ENCODE results near the gene SECISBP2L. TPM values are rescaled to one million over a fixed set of nuclear protein-coding genes. Genes with fewer than 3 reads are reported as not detected.
"Not testable (repeated sequence)": the region's sequence is repeated elsewhere in the genome, so short reads cannot be mapped to it uniquely, and the experiment has no call there.

The SECISBP2L gene
- polyA plus RNA-seq, 1 donor, result 29.6 TPM

DNA sequence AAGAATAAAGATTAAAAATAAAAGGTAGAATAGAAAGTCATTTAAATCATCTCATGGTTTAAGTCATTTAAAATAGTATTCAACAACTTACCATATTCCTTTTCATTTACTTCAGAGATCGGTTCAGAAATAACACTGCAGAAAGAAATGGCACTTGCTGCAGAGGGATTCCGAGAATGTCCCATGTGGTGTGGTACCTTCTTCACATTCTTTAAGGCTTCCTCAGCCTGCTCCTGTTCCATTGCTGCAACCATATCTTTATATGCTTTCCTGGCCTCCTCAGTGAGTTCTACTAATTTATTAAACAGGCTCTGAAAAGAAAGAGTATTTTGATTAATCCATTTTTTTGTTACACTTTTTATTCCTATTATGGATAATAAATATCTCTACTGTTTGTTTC is 50.0 kb downstream of the SECISBP2L start:
- no peak for DNase-seq

GRCh38 chr15:48993380-48993779 is 52.9 kb downstream of the SECISBP2L start:
- no peak for DNase-seq

- no peak for DNase-seq
Measured at GRCh38 chr15:48992545-48992944, 53.7 kb downstream of the SECISBP2L start.

DNA sequence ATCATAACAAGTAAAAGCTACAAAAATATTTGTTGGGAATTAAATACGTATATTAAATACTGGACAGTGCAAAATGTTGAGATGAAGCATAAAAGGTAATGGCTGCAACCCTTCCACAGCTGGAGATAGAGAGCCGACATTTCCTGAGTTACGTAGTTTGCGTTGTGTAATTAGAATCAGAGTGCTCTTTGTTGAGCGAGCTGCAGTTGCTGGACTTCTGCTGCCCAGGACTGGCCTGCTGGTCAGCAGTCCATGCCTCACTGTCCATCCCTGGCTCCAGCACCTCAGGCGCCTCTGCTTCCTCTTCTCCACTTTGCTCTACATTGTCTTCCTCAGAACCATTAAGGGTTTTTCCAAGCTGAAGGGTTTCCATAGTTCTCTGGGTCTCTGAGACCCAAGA is 54.1 kb downstream of the SECISBP2L start:
- no peak for DNase-seq

GRCh38 chr15:48989170-48989569 is 57.1 kb downstream of the SECISBP2L start:
- no peak for DNase-seq

DNA sequence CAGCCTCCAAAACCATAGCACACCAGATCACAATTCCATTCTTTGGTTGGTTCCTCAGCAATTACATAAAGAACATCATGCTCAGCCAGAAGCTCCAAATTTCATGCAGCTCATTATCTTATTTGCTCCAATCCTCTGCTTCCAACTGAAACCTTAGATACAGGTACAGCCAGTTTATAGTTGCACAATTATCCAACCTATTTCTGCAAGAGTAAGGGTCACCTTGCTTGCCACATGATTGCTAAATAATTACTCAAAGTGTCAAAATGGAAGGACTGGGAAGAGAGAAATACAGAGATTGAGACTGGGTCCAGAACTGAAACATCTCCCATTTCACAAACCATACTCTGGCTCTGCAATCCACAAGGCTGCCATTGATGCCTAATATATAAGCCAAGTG is 59.1 kb downstream of the SECISBP2L start:
- DNase-seq, result no peak

- DNase-seq, result no peak
Measured at GRCh38 chr15:48986240-48986639, 60.0 kb downstream of the SECISBP2L start.

DNA sequence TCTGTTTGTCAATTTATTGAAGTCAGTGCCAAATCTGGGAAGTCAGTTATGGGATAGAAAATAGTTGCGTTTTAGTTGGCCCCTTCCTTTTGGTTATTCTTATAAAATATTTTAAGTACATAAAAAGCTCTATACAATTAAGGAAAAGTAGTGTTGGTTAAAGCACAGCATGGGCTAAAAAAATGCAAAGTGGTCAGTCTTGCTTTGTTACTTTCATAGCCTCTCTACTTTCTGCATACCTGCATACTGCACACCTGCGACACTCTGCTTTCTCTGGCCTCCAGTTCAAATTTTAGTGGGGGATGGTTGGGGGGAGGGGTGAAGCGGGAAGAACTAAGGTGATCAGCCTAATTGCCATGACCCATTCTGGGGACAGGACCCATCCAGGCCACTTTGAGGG is 60.7 kb downstream of the SECISBP2L start:
- DNase-seq, result no peak

DNA sequence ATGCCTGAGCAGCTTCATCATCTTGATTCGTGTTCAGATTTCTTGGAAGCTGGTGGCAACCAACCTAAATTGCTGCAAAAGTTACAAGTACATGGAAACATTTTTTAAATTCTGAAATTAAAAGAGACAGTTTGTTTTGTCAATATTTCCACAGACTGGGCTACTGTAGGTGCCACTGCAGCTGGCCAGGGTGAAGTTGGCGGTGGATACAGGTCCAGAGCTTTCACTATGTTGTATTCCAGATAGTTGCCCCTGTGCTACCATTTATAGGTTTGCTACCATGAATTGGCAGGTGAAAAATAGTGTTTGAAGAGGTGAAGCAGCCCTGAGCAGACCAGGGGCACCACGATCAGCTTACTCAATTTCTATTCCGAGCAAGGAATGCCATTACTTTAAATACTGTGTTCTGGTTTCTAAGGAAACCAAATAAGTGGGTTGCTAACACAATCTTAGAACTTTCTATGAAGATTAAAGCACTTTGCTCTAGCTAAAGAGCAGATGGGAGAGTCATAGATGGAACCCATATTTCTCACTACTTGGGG is 61.4 kb downstream of the SECISBP2L start:
- DNase-seq, result no peak

GRCh38 chr15:48984021-48984710 is 62.1 kb downstream of the SECISBP2L start:
- no peak for DNase-seq

DNA sequence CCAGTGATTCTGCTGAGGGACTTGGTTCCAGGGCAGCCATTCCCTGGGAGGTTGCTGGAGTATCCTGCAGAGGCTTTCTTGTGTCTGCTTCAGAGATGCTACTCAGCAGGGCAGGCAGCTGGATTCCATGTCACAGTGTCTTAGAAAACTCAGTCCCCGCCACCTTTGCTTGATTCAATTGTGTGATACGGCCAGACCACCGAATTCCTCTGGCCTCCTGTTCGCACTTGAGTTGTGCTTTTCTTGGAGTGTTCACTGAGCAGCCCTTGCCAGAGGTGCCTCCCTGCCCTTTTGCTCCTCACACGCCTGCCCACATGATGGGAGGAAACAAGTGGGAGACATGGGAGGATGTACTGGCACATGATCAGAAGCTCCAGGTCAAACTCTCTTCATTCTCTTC is 62.9 kb downstream of the SECISBP2L start:
- DNase-seq, result no peak

DNA sequence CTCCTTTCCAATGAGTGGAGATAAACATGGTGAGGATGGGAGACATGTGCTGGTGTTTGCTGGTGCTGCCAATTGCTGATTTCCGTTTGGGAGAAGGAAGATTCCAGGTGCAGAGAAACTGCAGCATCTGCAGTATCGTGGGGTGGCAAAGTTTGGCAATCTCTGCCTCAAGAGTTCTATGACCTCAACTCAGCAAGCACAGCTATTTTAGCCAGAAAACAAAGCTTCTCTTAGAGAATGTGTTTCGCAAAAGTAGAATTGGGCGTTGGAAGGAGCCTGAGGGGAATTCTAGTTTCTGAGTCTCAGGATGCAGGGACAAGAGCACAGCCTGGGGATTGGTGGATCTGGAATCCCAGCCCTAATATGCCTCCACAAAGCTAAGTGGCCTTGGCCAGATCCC is 64.3 kb downstream of the SECISBP2L start:
- DNase-seq, result no peak

DNA sequence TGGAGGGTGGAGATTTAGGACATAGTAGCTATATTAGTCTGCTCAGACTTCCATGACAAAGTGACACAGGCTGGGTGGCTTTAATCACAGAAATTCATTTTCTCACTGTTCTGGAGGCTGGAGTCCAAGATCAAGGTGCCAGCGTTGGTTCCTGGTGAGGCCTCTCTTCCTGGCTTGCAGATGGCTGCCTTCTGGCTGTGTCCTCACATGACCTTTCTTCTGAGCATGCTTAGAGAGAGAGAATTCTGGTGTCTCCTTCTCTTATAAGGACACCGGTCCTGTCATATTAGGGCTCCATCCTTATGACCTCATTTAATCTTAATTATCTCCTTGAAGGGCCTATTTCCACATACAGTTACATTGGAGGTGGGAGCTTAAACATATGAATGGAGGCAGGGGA is 67.6 kb downstream of the SECISBP2L start:
- DNase-seq, result no peak

- no peak for DNase-seq
Measured at GRCh38 chr15:48976444-48977088, 69.7 kb downstream of the SECISBP2L start.

GRCh38 chr15:48975472-48976419 is 70.5 kb downstream of the SECISBP2L start:
- DNase-seq, result peak; percentile 89

DNA sequence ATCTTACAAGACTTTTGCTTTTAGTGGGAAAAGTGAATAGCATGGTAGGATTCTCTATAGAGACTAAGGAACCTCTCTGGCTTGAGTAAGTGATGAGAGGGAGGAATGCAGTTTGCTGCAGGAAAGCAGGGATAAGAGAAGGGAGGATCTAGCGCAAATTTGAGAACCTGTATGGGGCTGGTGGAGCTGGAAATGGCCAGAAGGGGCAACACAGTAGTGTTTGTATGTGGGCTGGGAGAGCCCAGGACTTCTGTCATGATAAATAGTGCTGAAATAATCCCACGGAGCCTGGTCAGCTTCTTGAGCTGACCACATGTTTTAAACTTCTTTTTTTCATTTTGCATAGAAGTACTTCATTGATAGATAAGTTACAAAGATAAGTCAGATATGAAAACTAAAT is 71.4 kb downstream of the SECISBP2L start:
- no peak for DNase-seq

GRCh38 chr15:48972750-48973503 is 73.3 kb downstream of the SECISBP2L start:
- no peak for DNase-seq

- not testable (repeated sequence) for DNase-seq
Measured at GRCh38 chr15:48970926-48971325, 75.3 kb downstream of the SECISBP2L start.

DNA sequence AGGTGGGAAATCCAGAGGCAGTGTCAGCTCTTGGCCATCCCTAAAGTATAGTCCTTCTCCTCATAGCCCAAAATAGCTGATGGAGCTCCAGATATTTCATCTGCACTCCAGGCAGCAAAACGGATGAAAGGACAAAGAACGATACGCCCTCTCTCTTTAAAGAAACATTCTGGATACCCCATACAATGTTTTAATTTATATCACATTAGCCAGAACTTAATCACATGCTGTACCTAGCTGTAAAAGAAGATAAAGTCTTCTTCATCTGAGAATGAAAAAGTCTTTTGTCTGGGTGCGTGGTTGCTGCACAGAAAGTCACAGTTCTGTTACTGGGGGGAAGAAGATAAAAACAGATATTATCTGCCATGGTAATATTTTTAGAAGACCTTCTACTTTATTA is 78.2 kb downstream of the SECISBP2L start:
- no peak for DNase-seq

- no peak for DNase-seq
Measured at GRCh38 chr15:48967336-48967735, 78.9 kb downstream of the SECISBP2L start.

DNA sequence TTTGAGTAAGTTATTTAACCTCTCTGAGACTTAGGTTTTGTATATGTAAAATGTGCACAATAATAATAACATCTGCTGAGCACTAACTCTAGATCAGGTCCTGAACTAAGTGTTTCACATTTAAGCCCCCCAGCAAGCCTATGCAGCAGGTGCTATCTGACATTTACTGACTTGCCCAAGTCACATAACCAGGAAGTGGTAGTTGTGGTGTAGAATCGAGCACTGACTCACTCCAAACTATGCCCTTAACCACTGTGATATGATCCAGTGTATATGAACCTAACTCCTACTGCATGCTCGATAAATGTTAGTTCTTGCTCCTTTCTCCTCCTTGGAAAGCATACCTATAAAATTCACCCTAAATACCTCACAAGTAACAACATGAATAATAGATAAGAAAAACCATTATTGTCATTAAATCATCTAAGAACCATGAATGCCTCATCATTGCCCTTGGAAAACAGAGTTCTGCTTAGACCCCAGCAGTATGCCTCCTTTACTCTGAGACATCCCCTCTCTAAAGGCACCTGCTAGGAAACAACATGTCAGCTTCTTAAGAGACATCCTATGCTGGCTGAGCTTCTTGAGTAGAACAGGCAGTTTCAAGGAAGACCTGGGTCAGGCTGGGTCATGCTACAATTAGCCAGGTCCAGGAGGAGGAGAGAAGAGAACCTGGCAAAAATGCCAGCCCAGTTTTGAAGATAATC is 79.5 kb downstream of the SECISBP2L start:
- no peak for DNase-seq

DNA sequence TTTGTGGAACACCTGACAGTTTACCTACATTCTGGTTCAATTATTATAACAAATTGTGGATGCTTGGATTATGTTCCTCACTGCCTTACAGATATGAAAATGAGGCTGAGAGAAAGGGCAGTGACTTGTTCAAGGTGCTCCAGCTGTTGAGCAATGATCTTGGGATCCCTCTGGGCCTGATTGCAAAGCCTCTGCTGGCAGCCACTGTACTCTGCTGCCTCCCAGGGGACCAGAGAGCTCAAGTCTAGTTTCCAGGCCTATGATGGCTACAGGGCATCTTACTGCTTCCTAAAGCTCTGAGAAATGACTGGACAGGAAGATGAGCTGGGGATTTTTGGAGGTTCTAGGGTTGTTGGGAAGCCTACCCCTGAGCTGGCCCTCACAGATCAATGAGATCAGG is 80.3 kb downstream of the SECISBP2L start:
- DNase-seq, result no peak

All from hindlimb muscle (tissue), 1 donor.